GM19035 (cell line): Measurements from ENCODE around the gene SLCO2A1.

ENCODE experiments used
- ATAC-seq: cut with Tn5 transposase; IDR thresholded peaks from one replicate; pipeline ENCODE4 v1.9.1; 2021; ENCODE audit not compliant: unreplicated experiment

SLCO2A1 gene

DNA sequence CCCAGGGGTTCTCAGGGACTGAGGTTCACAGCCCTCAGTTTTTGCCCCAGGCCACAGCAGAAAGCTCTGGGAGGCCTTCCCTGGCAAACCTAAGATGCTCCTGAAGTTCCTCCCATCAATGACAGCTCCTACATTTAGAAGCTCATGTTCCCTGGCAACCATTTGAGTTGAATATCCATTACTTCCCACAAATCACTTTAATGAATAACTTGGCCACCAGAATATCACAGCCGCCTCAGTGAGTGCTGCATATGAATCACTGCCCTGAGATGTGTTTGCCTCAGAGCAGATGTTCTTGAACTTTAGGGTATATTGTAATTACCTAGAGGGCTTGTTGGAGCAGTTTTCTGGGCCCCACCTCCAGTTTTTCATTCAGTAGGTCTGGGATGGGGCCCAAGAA, 27.4 kb downstream of the SLCO2A1 start:
- no peak for ATAC-seq

DNA sequence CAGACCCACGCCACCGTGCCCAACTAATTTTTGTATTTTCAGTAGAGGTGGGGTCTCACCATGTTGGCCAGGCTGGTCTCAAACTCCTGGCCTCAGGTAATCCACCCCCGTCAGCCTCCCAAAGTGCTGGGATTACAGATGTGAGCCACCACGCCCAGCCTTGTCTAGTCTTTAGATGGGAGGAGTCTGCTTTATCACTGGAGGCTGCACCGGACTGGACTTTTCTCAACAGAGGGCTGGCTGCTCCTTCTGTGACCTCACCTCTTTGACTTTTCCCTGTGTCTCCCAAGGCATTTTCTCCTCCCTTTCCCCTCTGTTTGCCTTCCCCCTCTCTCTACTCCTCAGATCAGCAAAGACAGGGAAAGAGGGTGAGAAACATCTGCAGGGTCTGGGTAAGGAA, 28.5 kb downstream of the SLCO2A1 start:
- no peak for ATAC-seq

DNA sequence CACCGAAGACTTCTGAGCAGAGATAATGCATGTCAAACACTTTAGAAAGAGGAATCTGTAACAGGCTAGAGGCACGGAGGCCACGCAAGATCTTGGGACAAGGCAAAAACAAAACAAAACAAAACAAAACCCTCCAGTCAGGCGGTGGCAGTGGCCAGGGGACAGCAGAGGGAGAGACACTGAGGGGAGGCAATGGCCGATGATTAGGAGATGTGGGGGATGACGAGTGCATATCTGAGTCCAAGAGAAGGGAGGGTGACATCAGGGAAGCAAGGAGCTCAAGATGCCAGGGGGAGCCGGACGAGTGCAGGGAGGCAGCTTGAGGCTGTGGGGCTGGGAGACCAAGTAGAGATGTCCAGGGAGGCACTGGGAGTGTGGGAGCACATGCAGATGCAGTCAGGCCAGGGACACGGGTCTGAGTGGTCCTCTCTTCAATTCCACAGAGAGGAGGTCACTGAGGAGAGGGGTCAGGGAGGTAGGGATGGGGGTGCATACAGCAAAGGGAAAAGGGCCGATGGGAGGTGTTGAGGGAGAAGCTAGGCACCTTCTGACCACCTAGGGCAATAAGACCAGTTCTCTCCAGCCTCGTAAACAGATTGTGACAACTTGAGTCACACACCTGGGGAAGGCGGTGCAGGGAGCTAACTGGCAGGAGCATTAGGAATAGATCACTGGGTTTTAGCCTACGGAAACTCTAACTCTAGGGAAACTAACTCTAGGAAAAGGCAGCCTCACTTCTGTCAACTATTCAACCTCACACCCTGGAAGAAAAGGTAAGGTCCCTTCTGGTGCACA, 29.6 kb downstream of the SLCO2A1 start:
- ATAC-seq: no peak

DNA sequence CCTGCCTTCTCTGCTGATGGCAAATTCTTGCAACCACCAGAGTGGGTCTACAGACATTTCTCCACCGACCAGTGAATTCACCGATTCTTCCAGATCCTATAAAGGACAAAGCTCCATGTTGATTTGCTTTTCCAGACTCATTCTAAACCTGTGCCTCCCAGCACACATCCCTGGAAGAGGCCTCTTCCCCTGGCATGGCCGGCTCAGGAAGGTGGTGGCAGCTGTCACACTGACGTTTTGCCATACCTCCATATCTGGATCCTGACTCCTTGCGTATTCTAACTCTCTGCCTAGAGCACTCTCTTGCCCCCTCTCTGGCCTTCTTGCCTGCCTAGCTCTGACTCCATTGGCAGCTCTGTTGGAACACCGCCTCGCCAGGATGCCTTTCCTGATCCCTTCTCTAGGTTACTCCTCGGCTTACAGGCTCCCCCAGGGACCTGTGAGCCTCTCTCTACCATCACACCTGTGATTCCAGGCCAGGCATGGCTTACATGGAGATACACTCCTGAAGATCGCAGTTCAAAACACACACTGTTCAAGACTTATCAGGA, 31.0 kb downstream of the SLCO2A1 start:
- no peak for ATAC-seq

DNA sequence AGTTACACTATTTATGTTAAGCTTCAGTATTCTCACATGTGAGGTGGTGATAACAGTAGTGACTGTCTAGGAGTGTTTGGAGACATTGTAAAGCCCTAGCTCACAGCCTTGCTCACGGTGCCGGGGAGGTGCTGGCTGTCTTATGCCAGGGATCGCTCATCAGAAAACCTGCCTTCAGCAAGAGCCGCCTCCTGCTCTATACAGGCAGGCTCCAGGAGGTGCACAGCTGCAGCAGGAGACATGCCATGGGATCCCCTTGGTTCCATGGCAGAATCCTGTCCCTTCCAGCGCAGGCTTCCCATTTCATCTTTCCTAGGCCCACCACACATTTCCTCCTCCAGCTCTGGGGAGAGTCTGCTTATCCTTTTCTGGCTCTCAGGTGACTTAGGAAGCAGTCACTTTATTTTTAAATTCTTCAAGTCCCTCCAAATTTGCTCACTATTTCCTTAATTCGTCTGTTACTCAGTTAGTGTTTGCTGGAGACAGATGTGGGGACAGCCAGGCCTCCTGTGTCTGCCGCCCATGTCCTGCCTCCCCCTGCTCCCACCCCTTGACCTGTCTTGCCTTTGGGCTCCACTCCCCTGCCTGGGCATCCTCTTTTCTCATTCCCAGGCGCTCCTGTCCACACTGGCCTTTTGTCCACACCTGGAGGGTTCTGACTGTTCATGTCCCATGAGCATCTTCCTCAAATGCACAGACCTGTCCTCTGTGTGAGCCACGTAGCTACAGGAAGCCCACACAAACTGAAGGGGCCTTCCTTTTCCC, 31.7 kb downstream of the SLCO2A1 start:
- ATAC-seq: no peak

DNA sequence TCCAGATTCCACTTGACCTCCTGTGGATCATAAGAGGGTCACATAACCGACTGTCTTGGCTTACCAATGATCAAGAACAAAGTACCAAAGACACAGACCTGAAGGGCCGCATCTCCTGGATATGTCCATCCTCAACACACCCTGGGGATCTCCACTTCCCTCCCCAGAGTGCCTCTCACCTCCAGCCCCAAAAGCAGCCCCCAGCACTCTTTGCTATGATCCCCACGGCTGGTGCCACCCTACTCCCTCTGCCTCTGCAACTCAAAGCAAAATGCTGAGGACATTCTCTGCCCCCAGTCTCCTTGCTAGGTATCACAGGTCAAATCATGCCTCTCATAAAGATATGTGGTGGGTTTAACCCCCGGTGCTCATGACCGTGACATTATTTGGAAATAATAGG, 32.7 kb downstream of the SLCO2A1 start:
- ATAC-seq: no peak

DNA sequence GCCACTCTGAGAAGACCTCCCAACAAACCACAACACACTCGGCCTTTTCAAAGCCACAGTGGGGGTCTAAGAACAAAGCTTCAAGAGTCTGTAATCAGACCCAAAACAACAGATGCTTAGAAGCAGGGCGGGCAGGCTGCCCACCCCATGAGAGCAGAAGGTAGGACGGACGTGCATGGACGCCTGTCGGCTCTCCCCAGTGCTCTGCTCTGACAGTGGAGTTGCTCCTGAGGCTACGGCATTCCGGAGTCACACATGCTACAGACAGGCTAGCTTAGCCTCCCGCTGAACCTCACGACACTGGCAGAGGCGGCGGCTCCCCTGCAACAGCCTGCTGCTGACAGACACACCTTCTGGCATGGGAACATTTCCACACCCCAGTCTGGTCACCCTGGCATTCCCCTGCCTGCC, 33.5 kb downstream of the SLCO2A1 start:
- ATAC-seq: no peak

DNA sequence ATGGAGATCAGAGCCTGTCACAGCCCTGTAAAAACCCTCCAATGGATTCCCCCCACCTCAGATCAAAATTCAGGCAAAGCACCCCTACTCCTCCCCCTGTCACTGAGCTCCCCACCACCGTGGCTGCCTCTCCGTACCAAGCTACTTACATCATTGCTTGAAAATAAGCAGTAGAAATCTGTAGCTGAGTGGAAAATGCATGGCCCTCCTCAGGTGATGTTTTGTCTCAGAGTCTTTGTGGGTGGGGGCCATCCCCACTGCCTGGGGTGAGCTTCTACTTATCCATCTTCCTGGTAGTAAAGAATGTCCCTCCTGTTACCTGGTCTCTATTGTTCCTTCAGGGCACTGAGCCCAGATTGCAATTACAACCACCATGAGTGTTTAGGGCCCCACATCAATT, 34.5 kb downstream of the SLCO2A1 start:
- ATAC-seq: no peak

DNA sequence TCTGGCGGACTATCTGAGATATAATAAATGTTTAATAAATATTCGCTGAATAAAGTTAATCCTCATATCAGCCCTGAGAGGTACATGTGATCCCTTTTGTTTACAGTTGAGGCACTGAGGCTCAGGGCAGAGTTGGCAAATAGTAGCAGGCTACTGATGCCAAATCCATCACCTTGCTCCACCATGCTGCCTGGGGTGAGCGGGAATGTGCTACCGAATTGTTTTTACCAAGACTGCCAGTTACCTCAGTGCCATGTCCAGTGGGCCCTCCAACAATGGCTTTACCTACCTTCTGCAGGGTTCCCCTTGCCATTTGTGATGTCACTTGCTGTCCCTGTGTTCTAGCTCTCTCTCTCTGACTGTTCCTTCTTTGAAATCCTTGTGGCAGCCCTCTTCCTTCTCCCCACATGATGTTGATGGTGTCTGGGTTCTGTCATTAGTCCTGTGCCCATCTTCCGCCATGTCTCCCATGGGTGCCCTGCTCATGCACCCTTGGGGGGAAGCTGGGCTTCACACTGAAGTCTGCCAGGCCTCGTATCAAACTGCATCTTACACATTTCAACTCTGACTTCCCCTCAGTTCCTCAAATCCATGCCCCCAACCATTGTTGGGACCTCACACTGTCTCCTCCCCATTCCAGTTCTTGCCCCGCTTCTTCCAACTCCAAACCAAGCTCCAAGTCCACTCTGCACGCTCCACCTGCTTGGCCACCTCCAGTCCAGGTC, 35.4 kb downstream of the SLCO2A1 start:
- no peak for ATAC-seq

DNA sequence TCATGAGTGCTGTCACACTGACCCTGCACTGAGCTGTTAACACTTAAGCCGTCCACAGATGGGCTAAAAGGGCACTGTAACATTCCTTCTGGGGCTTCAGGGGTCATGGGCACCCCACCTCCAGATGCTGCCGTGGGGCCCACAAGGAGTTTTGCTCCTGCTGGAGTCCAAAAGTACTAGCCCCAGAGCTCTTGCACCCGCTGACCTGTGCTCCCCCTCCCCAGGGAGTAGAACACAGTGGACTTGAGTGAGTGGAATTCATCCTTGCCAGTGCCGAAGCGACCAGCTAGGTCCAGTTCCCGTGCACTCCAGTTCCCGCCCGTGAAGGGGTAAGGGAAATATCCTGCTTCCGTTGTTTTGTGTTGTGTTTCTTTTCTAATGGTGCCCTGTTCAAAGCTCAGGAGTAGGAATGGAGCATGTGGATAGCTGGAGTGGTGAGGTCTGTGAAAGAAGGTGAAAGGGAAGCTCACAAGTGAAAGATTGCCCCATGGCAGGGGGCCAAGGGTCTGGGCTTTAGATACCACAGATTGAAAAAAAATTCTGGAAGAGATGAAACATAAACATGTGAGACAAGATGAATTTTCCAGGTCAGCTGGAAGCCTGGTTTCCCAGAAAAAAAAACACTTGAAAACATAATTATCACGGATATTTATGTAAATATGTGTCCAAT, 36.6 kb downstream of the SLCO2A1 start:
- no peak for ATAC-seq

DNA sequence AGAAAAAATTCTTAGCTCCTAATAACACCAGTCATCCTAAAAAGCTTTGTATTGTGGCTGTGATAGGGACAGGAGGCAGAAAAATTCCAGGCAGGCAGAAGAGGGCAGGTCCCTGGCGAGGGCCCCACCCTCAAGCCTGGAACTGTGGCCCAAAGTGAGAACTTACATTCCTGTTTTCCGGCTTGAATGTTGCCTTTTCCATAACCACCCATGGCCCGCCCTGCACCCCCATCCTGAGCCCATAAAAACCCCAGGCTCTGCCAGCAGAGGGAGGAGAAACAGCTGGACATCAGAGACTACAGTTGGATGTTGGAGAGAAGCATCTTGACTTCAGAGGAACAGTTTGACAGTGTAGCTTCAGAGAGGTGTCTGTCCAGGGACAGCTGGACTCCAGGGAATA, 37.3 kb downstream of the SLCO2A1 start:
- no peak for ATAC-seq

DNA sequence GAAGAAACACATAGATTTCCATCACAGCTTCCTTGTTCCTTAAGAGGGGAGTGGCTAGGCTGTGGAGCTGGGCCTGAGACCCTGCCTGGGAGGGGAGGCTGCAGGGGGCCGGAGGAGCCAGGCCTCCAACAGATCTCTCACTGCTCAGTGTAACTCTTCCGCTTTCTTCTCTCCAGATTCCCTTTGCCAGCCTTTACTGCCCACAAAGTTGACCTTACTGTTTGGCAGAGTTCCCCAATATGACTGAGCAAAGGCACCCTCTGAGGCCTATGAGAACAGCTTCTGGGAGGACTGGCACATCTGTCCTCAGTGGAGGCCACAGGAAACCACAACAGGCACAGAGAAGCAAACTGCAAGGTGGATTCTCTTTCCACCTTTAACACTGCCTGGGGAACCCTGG, 38.1 kb downstream of the SLCO2A1 start:
- ATAC-seq: no peak

DNA sequence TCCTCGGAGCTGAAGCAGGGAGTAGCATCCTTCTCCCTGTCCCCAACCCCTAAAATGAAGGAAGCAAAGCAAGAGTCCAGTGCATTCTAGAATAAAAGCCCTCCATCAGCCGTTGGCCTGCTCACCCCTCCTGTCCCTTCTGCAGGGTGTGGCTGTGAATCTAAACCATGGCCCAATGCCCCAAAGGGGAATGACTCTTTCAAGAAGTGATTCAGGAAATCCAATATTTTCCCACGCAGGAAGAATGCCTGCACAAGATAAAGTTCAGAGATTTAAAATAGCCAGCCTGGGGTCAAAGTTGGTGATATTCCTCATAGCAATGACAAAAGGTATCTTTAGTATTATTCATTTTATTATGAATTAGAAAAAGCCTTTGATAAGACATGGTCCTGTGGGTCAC, 38.5 kb downstream of the SLCO2A1 start:
- ATAC-seq: no peak

DNA sequence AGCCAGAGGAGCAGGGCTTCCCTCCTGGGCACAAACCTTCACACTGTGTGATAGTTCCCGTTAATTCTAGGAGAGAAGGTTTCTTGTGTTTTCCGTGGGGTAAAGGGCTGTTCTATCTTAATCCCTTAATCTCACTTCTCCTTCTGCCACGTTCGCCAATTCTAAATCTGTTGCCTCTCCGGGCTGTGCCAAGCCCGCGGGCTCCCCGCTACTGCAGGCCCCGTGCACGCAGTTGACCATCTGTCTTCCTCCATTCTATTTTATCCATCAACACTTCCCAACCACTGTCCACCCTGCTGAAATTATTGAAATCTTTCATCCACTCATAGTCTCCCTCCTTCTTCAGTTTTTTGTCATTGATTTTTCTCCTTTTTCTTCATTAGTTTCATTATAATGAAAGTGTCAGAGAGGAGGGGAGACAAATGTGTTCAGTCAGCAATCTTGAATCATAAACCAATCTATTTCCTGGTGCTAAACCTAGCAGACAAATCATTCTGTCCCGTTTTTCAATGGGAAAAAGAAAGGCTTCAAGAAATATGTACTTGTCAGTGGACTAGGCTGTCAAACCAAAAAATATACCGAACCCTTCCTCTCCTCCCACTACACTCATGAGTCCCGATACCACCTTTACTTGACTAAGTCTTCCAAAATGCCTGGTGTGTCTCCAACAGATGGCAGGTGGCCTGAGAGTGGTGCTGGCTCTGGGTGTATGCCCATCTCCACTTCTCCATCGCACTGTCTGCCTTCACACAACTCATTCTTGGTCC, 39.6 kb downstream of the SLCO2A1 start:
- ATAC-seq: no peak

DNA sequence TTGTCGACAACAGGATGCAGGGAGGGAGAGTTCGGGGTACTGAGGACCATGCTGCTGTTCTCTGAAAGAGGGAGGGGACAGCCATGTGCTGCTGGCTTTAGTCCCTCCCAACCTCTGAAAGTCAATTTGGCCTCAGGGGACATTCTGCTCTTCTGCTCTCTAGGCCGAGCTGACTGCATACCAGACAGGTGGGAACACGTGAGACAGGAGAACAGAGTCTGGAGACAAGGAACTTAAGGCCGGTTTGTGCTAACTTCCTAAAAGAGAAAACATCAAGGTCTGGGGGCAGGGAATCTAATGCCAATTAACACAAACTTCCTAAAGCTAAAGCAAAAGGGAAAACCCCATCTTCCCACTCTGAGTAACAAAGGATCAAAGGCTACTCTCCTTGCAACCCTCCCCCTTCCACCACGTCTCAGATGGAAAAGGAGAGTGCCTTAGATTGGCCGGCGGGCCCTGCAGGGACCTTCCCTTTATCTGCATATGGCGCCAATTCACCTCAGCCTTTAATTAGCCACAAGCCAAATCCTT, 41.0 kb downstream of the SLCO2A1 start:
- no peak for ATAC-seq

DNA sequence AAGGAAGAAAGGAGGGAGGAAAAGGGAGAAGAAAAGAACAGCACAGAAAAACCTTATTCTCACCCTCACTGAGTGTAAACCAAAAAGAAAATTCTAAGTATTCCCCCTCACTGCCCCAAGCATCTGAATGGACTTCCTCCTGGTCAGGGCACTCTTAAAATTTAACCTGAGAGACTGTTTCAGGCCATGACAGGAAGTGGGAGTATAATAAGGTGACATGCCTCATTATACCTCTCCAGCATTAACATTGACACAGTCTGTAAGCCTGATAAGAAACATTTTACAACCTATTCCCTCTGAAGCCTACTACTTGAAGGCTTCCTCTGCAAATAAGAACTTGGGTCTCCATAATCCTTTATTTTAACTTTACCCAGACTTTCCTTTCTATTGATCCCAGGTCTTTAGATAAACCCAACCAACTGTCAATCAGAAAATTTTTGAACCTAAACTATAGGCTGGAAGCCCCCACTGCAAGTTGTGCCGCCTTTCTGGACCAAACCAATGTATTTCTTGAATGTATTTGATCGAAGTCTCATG, 41.7 kb downstream of the SLCO2A1 start:
- ATAC-seq: no peak

DNA sequence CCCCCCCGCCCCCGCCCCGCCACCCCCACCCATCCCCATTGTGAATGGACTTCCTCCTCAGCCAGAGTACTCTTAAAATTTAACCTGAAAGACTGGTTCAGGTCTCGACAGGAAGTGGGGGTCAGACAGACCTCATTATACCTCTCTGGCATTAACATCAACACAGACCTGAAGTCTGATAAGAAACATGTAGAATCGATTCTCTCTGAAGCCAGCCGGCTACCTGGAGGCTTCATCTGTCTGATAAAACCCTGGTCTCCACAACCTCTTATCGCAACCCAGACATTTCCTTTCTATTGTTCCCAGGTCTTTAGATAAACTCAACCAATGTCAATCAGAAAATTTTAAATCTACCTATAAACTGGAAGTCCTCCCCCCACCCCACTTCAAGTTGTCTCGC, 42.6 kb downstream of the SLCO2A1 start:
- no peak for ATAC-seq

DNA sequence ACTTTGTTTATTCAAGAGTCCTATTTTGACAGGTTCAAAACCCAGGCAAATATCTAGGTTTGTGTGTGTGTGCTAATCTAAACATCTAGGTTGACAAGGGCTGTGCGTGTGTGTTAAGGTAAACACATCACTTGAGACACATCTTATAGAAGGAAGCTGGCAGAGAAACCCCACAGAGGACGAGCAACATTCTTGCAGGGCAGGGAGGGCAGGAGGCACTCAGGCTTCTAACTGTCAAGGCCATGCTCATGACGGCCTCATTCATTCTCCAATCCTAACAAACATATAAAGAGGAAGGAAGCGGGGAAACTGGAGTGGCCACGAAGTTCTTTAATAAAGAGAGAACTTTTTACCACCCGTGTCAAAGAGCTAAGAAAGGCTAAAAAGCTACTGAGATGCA, 43.4 kb downstream of the SLCO2A1 start:
- no peak for ATAC-seq

DNA sequence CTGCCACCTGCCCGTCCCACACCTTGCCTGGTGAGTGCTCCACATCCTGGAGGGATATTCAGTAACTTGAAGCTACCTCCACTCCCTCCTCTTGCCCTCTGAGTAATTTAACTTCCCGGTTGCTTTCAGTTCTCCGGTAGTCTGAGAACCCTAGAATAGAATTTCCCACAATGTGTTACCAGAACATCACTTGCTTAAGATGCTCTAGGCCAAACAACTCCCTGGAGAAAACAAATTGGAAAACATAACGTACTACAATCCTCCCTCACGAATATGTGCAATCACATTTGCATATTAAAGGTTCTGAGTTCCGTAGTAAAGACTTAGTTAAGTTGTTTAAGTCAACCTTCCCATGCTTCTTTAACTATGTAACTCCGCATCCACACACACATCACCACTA, 44.8 kb downstream of the SLCO2A1 start:
- ATAC-seq: no peak
